Stimulated activated CD8-positive, alpha-beta memory T cell treated with anti-CD3 and anti-CD28 coated beads, Interleukin-7, amount 100 ng/mL, for 48 hours (primary cell): ENCODE data around the gene EHBP1.

Source experiments
- DNase-seq, 2 donors: peaks; one replicate each; pipeline ENCODE4 v3.0.0-alpha.2; 2020; ENCODE audit warnings: low read depth in 1 of 2; ENCODE audit errors: extremely low read depth in 1 of 2

EHBP1 gene

GRCh38 chr2:62939735-62940491, 234.4 kb downstream of the EHBP1 start:
- no peak for DNase-seq

DNA sequence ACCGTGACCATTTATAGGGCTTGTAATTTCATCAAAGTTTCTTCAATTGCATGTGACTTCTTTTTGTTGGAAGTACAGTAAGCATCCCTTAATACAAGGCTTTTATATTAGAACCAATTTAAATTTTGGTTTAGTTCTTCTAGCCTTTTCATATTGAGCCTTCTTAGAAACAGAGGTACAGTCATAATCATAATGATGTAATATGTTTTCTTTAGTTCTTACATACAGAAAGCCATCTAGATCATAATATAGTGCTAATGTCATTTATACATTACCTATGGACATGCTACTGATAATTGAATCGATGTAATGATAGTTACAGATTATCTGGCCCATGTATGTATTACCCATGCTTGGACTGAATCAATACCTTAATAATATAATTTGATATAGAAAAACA, 235.2 kb downstream of the EHBP1 start:
- no peak for DNase-seq

GRCh38 chr2:62941413-62941812, 235.9 kb downstream of the EHBP1 start:
- no peak for DNase-seq

GRCh38 chr2:62944362-62944761, 238.8 kb downstream of the EHBP1 start:
- no peak for DNase-seq

DNA sequence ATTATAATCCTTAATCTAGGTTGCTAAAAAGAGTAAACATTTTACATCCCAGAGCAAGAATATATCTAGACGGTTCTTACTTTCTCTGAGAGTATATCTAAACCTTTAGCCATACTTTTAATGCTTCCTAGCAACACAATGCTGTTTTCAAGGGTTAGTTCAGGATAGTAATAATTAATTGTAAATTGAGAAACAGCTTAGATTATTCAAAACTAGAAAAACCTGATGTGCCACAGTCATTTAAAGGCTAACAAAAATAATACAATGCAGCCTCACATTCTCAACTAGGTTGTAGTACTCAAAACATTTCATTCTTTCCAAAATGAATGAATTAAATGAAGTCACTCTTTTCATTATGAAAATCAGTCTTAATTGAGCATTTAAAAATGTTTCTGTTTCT, 241.9 kb downstream of the EHBP1 start:
- no peak for DNase-seq

GRCh38 chr2:62956651-62957050, 251.1 kb downstream of the EHBP1 start:
- no peak for DNase-seq

- DNase-seq: no peak
Observed at GRCh38 chr2:62958206-62958605, 252.7 kb downstream of the EHBP1 start.

DNA sequence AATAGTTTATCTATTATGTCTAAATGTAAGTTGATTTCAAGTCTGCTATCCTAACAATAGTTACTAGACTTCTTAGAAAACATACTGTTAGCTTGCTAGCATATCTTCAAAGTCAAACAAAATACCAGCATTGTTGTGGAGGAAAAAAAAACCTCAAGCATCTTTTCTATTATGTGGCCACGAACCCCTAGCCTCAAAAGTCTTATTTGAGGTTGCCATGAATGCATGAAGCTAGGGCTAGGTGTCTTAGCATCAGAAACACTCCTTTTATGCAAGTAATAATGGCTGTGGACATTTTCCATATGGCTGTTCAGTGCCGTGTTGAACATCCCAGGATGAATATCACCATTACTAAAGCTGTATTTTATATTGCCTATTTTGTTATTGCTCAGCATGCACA, 258.5 kb downstream of the EHBP1 start:
- DNase-seq: no peak

- DNase-seq: no peak
Observed at GRCh38 chr2:62964671-62965070, 259.2 kb downstream of the EHBP1 start.

DNA sequence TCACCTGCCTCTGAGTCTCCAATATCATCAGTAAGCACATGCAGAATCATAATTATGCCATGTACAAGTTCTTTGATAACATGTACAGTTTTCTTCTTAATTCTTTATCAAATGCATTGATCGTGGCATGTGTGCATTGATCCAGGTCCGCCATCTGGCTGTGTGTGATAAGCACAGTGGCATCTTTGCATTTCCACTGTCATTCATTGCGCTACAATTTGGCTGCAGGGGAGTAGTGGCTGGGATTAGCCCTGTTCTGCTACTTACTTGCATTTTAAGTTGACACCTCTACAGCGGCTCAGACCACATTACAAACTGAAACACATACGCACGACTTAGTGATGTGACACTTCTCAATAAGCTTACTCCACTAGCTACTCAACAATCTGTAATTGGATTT, 261.5 kb downstream of the EHBP1 start:
- no peak for DNase-seq

DNA sequence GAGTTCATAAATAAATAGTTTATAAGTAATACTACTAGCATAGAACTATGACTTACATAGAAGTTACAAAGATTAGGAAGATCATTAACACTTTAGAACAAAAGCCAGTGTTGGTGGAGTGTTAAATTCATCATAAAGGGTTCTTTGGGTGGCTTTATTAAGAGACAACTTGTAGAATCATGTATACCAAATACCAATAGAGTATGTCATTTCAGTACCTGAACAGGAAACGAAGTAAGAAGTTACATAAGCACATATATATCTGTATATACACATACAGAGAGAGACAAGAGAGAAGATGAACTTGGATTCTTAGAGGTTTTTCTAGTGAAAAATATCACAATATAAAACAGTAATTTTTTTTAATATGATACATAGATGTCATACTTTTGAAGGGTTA, 262.7 kb downstream of the EHBP1 start:
- DNase-seq: no peak

GRCh38 chr2:62968668-62969067, 263.2 kb downstream of the EHBP1 start:
- no peak for DNase-seq

GRCh38 chr2:62971936-62972335, 266.4 kb downstream of the EHBP1 start:
- DNase-seq: no peak

DNA sequence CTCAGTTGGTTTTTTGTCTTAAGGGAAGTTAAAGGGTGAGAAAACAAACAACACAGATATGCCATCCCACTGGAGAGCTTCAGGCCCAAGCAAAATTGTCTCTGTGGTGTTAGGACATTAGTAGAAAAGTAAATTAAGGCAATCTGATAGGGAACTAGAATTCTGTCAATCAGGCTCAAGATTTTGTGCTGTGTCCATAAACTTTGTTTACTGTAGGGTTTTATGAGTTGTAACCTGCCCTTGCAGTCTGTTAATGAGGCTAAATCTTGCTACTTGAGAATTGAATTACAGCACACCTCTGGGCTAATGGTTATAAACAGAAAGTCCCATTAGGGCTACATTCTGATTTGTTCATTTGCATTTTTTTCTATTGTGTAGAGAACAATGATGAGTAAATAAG, 267.1 kb downstream of the EHBP1 start:
- DNase-seq: no peak

- no peak for DNase-seq
Observed at GRCh38 chr2:62974999-62975398, 269.5 kb downstream of the EHBP1 start.

GRCh38 chr2:62991605-62992004, 286.1 kb downstream of the EHBP1 start:
- no peak for DNase-seq

DNA sequence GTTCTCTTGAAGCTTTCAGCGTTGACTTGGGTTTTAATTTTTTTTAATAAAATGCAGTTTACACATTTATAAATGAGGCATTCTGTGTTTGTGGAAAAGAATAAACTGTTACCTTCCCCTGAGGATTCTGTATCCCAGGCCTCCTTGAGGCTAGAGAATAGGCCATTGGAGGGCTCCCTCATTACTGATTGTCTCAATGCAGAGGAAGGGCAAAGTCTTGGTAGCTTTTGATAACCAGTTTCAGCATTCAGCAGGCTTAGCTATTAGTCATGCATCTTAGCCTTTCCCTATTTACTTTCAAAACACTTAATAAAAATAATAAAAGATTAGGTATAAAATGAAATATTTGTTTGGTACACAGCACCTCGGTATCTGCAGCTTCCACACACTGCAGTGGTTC, 287.0 kb downstream of the EHBP1 start:
- no peak for DNase-seq

DNA sequence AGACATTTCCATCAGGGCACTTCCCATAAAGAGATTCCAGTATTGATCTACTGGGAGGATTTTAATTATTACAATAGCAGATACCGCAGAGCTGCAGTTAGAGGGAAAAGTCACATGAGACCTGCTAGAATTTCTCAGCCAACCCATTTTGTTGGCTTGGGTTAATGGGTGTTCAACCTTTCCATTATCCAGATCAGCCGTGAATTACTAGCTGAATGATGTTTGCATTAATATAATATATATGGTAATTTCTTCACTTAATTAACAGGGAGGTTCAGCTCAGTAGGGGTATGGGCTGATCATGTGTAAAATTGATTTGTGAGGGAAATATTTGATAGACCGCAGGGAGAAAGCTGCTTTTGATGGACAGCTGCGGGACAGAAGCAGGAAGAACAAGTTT, 288.7 kb downstream of the EHBP1 start:
- DNase-seq: no peak

DNA sequence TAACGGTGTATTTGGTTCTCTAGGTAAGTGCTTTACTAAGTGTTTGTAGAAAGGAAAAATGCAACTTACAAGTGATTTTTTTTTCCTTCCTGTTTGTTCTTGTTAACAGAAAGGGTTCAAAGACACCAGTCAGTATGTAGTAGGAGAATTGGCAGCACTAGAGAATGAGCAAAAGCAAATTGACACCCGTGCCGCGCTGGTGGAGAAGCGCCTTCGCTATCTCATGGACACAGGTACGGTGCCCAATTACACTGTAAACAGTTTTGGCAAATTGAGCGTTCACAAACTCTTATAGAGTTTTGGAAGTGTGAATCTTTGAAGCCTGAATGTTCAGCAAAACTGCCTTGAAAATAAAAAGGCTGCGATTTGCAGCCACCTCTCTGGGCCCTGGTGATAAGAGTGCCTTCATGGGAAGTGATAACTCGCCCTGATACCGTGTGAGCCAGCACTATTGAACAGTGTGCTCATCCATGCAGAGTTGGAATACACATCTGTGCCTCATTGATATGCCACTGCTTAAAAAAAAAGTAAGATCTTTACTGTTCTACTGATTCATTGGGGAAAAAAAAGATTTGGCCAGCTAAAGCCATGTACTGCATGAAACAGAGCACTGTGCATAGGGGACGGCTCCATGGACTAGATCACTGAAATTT, 291.1 kb downstream of the EHBP1 start:
- no peak for DNase-seq

DNA sequence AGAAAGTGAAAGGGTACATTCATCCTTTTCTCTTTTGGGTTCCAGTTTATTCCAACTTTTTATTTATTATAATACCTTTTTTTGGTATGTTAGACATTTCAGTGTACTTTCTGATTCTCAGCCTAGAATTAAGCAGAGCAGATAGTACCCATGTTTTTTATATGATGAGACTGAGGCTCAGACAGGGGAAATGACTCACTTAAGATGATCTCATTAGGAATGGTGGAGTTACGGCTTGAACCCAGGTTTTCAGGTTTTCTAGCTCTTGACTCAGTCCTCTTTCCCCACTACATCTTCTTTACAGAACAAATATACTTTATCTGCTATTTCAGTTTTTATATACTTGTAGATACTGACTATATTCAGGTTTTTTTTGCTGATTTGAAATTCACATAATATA, 293.4 kb downstream of the EHBP1 start:
- DNase-seq: no peak

GRCh38 chr2:62999905-63000304, 294.4 kb downstream of the EHBP1 start:
- no peak for DNase-seq

- DNase-seq: no peak
Observed at GRCh38 chr2:63000801-63001200, 295.3 kb downstream of the EHBP1 start.

- DNase-seq: no peak
Observed at GRCh38 chr2:63001576-63001975, 296.1 kb downstream of the EHBP1 start.
